GM12878 (cell line): ENCODE measurements around the gene CNRIP1. TPM values are rescaled to one million over a fixed set of nuclear protein-coding genes. Genes with fewer than 3 reads are reported as not detected.

ENCODE experiments used
- ATAC-seq: fragments of 200-7000 bp; cut with Tn5 transposase; 3 replicates; pipeline ENCODE4 v1.9.1; 2020; ENCODE audit warnings: mild to moderate bottlenecking, moderate library complexity
- BruUV-seq: library from RNA; stranded (reverse); fragments of 400-500 nt; replicated peaks from 2 replicates; lab custom pipeline; 2021; lab: Mats Ljungman, UMichigan
- CTCF ChIA-PET: fragments of 300-600 bp; sonication (Branson Sonifier 250); formaldehyde crosslinking; extraction: SDS; loops from one replicate; lab custom pipeline; 2021; ENCODE audit warnings: inconsistent platforms; lab: Yijun Ruan, JAX
- POLR2A ChIA-PET: fragments of 350-600 bp; formaldehyde crosslinking; extraction: SDS; loops from one replicate; lab custom pipeline; 2021; ENCODE audit warnings: inconsistent platforms; lab: Charles Lee
- RAD21 ChIA-PET: fragments of 300-600 bp; sonication (Branson Sonifier 250); formaldehyde crosslinking; loops from one replicate; lab custom pipeline; 2023; ENCODE audit warnings: antibody characterized with exemption; ENCODE audit not compliant: unreplicated experiment; lab: Charles Lee
- SMC1A ChIA-PET: fragments of 300-600 bp; sonication (Branson Sonifier 250); formaldehyde crosslinking; loops from one replicate; lab custom pipeline; 2023; ENCODE audit not compliant: unreplicated experiment, uncharacterized antibody; lab: Charles Lee
- DNase-seq: peaks from one replicate; pipeline ENCODE4 v3.0.0-alpha.2; 2011; ENCODE audit warnings: low read depth, low spot score
- FAIRE-seq: peaks from 3 replicates; lab custom pipeline; 2011; peaks lifted over from hg19 to GRCh38; lab: Jason Lieb, UNC
- H2AFZ ChIP-seq: 2 replicates; pipeline ENCODE4 v1.6.0; 2011; ENCODE audit warnings: low read depth, low read length, control low read depth; ENCODE audit not compliant: control insufficient read depth
- H3K27ac ChIP-seq: 2 replicates; pipeline ENCODE4 v1.5.1; 2011; ENCODE audit warnings: control low read depth; ENCODE audit not compliant: control insufficient read depth, insufficient read depth
- H3K27me3 ChIP-seq, 2 experiments: replicated peaks in 1 of 2; 2 replicates each; pipeline versions ENCODE4 v1.6.0 to v1.6.1; 2011; ENCODE audit warnings: low read length in 1 of 2; ENCODE audit not compliant: control insufficient read depth in 2 of 2, insufficient read depth in 2 of 2
- H3K36me3 ChIP-seq, 2 experiments: 2 replicates each; pipeline ENCODE4 v1.5.1; 2011; ENCODE audit warnings: low read length in 1 of 2; ENCODE audit not compliant: control insufficient read depth in 2 of 2, insufficient read depth in 2 of 2
- H3K4me1 ChIP-seq: 2 replicates; pipeline ENCODE4 v1.6.1; 2011; ENCODE audit warnings: mild to moderate bottlenecking, low read length, moderate library complexity, mixed read lengths; ENCODE audit not compliant: control insufficient read depth, insufficient read depth
- H3K4me2 ChIP-seq: 2 replicates; pipeline ENCODE4 v1.6.0; 2011; ENCODE audit warnings: control low read depth; ENCODE audit not compliant: control insufficient read depth, insufficient read depth
- H3K4me3 ChIP-seq: fragments of 200-600 bp; sonication (generic); 2 replicates; pipeline ENCODE4 v1.5.1; 2016
- H3K79me2 ChIP-seq: 2 replicates; pipeline ENCODE4 v1.6.0; 2011; ENCODE audit warnings: low read length; ENCODE audit not compliant: control insufficient read depth, insufficient read depth
- H3K9ac ChIP-seq: 2 replicates; pipeline ENCODE4 v1.8.0; 2011; ENCODE audit warnings: low read length, control low read depth, mixed read lengths; ENCODE audit not compliant: control insufficient read depth, insufficient read depth
- H3K9me3 ChIP-seq: replicated peaks from 3 replicates; pipeline ENCODE4 v1.5.1; 2011; ENCODE audit warnings: mild to moderate bottlenecking, low read length; ENCODE audit not compliant: control insufficient read depth, insufficient read depth
- H4K20me1 ChIP-seq: 2 replicates; pipeline ENCODE4 v1.6.0; 2011; ENCODE audit not compliant: control insufficient read depth, insufficient read depth
- CREM ChIP-seq: IDR thresholded peaks from 2 replicates; pipeline ENCODE4 v1.6.1; 2014; ENCODE audit warnings: antibody characterized with exemption, low read depth
- DPF2 ChIP-seq: fragments of 450-650 bp; IDR thresholded peaks from 2 replicates; pipeline ENCODE4 v1.6.1; 2017; ENCODE audit warnings: mild to moderate bottlenecking
- FOXM1 ChIP-seq: IDR thresholded peaks from 2 replicates; pipeline ENCODE4 v1.6.1; 2012; ENCODE audit warnings: low read depth, mild to moderate bottlenecking, inconsistent platforms, low read length, moderate library complexity
- IKZF2 ChIP-seq, 2 experiments: fragments of 450-650 bp; IDR thresholded peaks; 2 replicates each; pipeline ENCODE4 v1.6.1; 2017; ENCODE audit warnings: mild to moderate bottlenecking in 2 of 2, moderate library complexity in 2 of 2
- MTA2 ChIP-seq: fragments of 450-650 bp; IDR thresholded peaks from 2 replicates; pipeline ENCODE4 v1.6.1; 2016; ENCODE audit warnings: low read depth, mild to moderate bottlenecking, moderate library complexity
- MTA3 ChIP-seq: IDR thresholded peaks from 2 replicates; pipeline ENCODE4 v1.6.1; 2012; ENCODE audit warnings: low read length, inconsistent platforms, borderline replicate concordance
- NBN ChIP-seq: fragments of 450-650 bp; IDR thresholded peaks from 2 replicates; pipeline ENCODE4 v1.6.1; 2016
- NR2C2 ChIP-seq: IDR thresholded peaks from 2 replicates; pipeline ENCODE4 v1.6.1; 2011; ENCODE audit warnings: borderline replicate concordance, low read depth; ENCODE audit not compliant: control insufficient read depth, insufficient read length
- PAX5 ChIP-seq: IDR thresholded peaks from 2 replicates; pipeline ENCODE4 v1.6.1; 2011; ENCODE audit warnings: low read depth, low read length, borderline replicate concordance
- PML ChIP-seq: IDR thresholded peaks from 2 replicates; pipeline ENCODE4 v1.6.1; 2012; ENCODE audit warnings: low read length, inconsistent platforms
- RAD21 ChIP-seq: IDR thresholded peaks from 2 replicates; pipeline ENCODE4 v1.6.1; 2011; ENCODE audit warnings: mild to moderate bottlenecking, low read depth, low read length, moderate library complexity; ENCODE audit not compliant: insufficient read depth
- RUNX3 ChIP-seq: IDR thresholded peaks from 2 replicates; pipeline ENCODE4 v1.6.1; 2012; ENCODE audit warnings: low read length, inconsistent platforms
- SMARCA5 ChIP-seq: fragments of 450-650 bp; IDR thresholded peaks from 2 replicates; pipeline ENCODE4 v1.6.1; 2017; ENCODE audit warnings: mild to moderate bottlenecking
- SRF ChIP-seq, 2 experiments: IDR thresholded peaks; 2 replicates each; pipeline ENCODE4 v1.6.1; 2011; ENCODE audit warnings: low read depth in 2 of 2, low read length in 2 of 2, mild to moderate bottlenecking in 1 of 2, moderate library complexity in 1 of 2
- ZSCAN29 ChIP-seq: fragments of 450-650 bp; IDR thresholded peaks from 2 replicates; pipeline ENCODE4 v1.6.1; 2017; ENCODE audit warnings: mild to moderate bottlenecking, moderate library complexity
- WGBS: methylation state at CpG from one replicate; pipeline ENCODE4 v1.1.6; 2016; ENCODE audit warnings: low lambda C conversion rate; ENCODE audit not compliant: insufficient replicate concordance, insufficient coverage; ENCODE audit errors: missing lambda C conversion rate; 5-methylcytosine and 5-hydroxymethylcytosine counted together
- in situ Hi-C: fragments of 300-500 bp; cut with MboI; formaldehyde crosslinking; loops from 9 replicates; pipeline ENCODE4 v1.14.3; 2018; ENCODE audit warnings: mixed read lengths
- intact Hi-C: fragments of 100-400 bp; cut with micrococcal nuclease; formaldehyde crosslinking; loops from one replicate; pipeline ENCODE4 v1.14.2; 2022; ENCODE audit not compliant: unreplicated experiment
- polyA plus RNA-seq, 11 experiments: library from polyadenylated mRNA; depleted of rRNA in 4 of 11; unstranded in 6 of 11; stranded (reverse) in 5 of 11; fragments of >200 nt; fragmentation: Nextera tagmentation in 4 of 11; fragmentation: Illumina TruSeq in 1 of 11; extraction: Ambion mirVana in 4 of 11; extraction: Trizol in 1 of 11; gene quantifications; 1 replicate in 1 of 11; 2 replicates in 10 of 11; pipeline versions ENCODE4 v1.2.1 to v1.2.3, GENCODE V29; 2011 to 2016; ENCODE audit warnings: inconsistent platforms in 2 of 11, missing spikeins in 2 of 11, low read depth in 1 of 11
- total RNA-seq, 4 experiments: library from RNA; depleted of rRNA in 3 of 4; stranded (reverse); fragments of >200 nt in 3 of 4; fragmentation: Illumina TruSeq in 1 of 4; extraction: Trizol in 1 of 4; gene quantifications; 2 replicates each; pipeline versions ENCODE4 v1.2.1 to v1.2.3, GENCODE V29; 2013 to 2021
- TF ChIP-seq, protein P1 (sequence below): fragments of 450-650 bp; IDR thresholded peaks from 2 replicates; pipeline ENCODE4 v1.6.1; 2018; ENCODE audit warnings: mild to moderate bottlenecking, low read depth, moderate library complexity; ENCODE audit not compliant: partially characterized antibody
- TF ChIP-seq, protein P2 (sequence below): fragments of 150-350 bp; IDR thresholded peaks from 2 replicates; pipeline ENCODE4 v1.6.1; 2016; ENCODE audit warnings: low read depth, low read length

CNRIP1 gene
- total and polyA plus RNA-seq, 10 of the 15 experiments (the other 5 are each of a cell fraction or from before 2014, with no cell fraction given): not detected

DNA sequence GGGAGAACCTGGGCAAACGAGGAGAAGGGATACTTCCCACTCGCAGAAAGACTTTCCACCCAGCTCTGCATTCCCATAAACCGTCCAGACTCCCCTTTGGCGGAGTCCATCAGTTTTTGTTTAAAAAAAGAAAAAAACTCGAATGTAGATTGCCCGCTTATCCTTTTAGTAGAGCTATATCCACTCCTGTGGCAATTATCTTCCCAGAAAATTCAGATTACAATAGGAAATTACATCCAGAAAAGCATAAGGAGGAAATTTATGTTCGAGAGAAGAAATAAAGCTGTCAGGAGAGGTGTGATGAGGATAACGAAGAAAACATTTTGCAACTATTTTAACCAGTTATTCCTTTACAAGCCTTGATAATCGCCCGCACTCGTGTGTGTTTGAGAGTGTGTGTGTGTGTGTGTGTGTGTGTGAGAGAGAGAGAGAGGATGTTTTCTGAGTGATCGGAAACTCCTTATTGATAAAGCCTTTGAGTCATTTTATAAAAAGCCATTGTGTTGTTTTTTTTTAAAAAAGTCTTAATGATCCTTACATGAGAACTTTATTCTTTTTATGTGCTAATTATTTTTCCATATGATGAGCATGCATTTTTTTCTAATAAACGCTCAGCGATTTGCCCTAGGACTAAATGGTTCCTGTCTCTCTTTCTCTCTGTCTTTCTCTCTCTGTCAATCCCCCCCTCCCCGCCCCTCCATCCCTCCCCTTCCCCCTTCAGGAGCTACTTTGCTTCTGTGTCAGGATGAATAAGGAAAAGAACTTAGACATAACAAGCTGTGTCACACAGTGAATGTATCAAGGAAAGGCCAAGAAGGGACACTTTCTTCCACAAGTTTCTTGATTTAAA, 66.3 kb downstream of the CNRIP1 start:
- H3K4me2 ChIP-seq: peak overlapping the region; percentile 66
- peak overlapping the region; percentile 86 for H3K9ac ChIP-seq
- no peaks in the 10 kb centered on the region for H3K27me3 ChIP-seq
- no peaks in the 10 kb centered on the region for H3K9me3 ChIP-seq
- CTCF ChIA-PET: interaction anchor here (0.7 to 4.4 kb wide), 14 partner anchors 9 to 210 kb away, joined by 3 to 14 read pairs (median 3); partner anchors contain the start of gene PNO1
- FAIRE-seq: no peak
- POLR2A ChIA-PET: interaction anchor here (0.5 to 2.0 kb wide), 6 partner anchors 9 to 191 kb away, joined by 3 to 5 read pairs (median 3); partner anchors contain the start of gene C1D
- no peak for ATAC-seq
- BruUV-seq: no TSS peak
- H3K36me3 ChIP-seq: no peaks in the 10 kb centered on the region
- intact Hi-C loops: loop anchor here (5.0 kb wide), 2 partner anchors 114 to 189 kb away; partner anchors contain the start of gene PLEK
- H3K79me2 ChIP-seq: peaks cover 52% of the 10 kb centered on the region
- RAD21 ChIA-PET: interaction anchor here (0.7 to 2.3 kb wide), 14 partner anchors 16 to 187 kb away, joined by 3 to 15 read pairs (median 3); no protein-coding TSS in a partner anchor
- H3K4me1 ChIP-seq: peaks cover 18% of the 10 kb centered on the region
- H3K27ac ChIP-seq: peak overlapping the region; percentile 81
- H4K20me1 ChIP-seq: peaks cover 1% of the 10 kb centered on the region; the same call in 1 of the 2 replicates
- H2AFZ ChIP-seq: peak overlapping the region; percentile 83
- DNase-seq: no peak
- peak overlapping the region; percentile 81 for H3K4me3 ChIP-seq
- WGBS: 2% methylated on average over 14 of the region's 15 CpGs
- SMC1A ChIA-PET: interaction anchor here (0.7 to 3.4 kb wide), 16 partner anchors 9 to 192 kb away, joined by 3 to 13 read pairs (median 3); no protein-coding TSS in a partner anchor
- in situ Hi-C loops: no loop called here
- TF ChIP-seq MTA3 (peak; percentile 59; the same call in 1 of the 2 replicates), RAD21 (0 out of 2 replicates have a peak, but pooled peaks have one; percentile 3), CREM (0 out of 2 replicates have a peak, but pooled peaks have one; percentile 14), SRF (IDR thresholded peaks at IDR 0.05; ENCODE audit: low read depth in 2 of 2, low read length in 2 of 2) (no peak), DPF2 (no peak), IKZF2 (IDR thresholded peaks at IDR 0.05) (peak; percentile 45 to 58), PAX5 (no peak), SMARCA5 (0 out of 2 replicates have a peak, but pooled peaks have one; percentile 1), MTA2 (peak; percentile 44; the same call in 1 of the 2 replicates), NR2C2 (no peak), FOXM1 (0 out of 2 replicates have a peak, but pooled peaks have one; percentile 10), NBN (peak; percentile 2; the same call in 1 of the 2 replicates), ZSCAN29 (no peak), RUNX3 (0 out of 2 replicates have a peak, but pooled peaks have one; percentile 12), PML (peak; percentile 20; the same call in 1 of the 2 replicates)
- TF ChIP-seq, protein P1, sequence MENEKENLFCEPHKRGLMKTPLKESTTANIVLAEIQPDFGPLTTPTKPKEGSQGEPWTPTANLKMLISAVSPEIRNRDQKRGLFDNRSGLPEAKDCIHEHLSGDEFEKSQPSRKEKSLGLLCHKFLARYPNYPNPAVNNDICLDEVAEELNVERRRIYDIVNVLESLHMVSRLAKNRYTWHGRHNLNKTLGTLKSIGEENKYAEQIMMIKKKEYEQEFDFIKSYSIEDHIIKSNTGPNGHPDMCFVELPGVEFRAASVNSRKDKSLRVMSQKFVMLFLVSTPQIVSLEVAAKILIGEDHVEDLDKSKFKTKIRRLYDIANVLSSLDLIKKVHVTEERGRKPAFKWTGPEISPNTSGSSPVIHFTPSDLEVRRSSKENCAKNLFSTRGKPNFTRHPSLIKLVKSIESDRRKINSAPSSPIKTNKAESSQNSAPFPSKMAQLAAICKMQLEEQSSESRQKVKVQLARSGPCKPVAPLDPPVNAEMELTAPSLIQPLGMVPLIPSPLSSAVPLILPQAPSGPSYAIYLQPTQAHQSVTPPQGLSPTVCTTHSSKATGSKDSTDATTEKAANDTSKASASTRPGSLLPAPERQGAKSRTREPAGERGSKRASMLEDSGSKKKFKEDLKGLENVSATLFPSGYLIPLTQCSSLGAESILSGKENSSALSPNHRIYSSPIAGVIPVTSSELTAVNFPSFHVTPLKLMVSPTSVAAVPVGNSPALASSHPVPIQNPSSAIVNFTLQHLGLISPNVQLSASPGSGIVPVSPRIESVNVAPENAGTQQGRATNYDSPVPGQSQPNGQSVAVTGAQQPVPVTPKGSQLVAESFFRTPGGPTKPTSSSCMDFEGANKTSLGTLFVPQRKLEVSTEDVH: no peak
- TF ChIP-seq, protein P2, sequence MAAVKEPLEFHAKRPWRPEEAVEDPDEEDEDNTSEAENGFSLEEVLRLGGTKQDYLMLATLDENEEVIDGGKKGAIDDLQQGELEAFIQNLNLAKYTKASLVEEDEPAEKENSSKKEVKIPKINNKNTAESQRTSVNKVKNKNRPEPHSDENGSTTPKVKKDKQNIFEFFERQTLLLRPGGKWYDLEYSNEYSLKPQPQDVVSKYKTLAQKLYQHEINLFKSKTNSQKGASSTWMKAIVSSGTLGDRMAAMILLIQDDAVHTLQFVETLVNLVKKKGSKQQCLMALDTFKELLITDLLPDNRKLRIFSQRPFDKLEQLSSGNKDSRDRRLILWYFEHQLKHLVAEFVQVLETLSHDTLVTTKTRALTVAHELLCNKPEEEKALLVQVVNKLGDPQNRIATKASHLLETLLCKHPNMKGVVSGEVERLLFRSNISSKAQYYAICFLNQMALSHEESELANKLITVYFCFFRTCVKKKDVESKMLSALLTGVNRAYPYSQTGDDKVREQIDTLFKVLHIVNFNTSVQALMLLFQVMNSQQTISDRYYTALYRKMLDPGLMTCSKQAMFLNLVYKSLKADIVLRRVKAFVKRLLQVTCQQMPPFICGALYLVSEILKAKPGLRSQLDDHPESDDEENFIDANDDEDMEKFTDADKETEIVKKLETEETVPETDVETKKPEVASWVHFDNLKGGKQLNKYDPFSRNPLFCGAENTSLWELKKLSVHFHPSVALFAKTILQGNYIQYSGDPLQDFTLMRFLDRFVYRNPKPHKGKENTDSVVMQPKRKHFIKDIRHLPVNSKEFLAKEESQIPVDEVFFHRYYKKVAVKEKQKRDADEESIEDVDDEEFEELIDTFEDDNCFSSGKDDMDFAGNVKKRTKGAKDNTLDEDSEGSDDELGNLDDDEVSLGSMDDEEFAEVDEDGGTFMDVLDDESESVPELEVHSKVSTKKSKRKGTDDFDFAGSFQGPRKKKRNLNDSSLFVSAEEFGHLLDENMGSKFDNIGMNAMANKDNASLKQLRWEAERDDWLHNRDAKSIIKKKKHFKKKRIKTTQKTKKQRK: no peak
